RPMI7951 (cell line): ENCODE measurements around the gene PCBP3. TPM values are rescaled to one million over a fixed set of nuclear protein-coding genes. Genes with fewer than 3 reads are reported as not detected.
"Not testable (repeated sequence)": the region's sequence is repeated elsewhere in the genome, so short reads cannot be mapped to it uniquely, and the experiment has no call there.

ENCODE experiments used
- DNase-seq: peaks from one replicate; pipeline ENCODE4 v3.0.0-alpha.2; 2012; ENCODE audit warnings: low read depth
- total RNA-seq: library from RNA; depleted of rRNA; stranded (reverse); fragments of >200 nt; shearing (Covaris generic); gene quantifications from 2 replicates; pipeline ENCODE4 v1.2.3, GENCODE V29; 2014

PCBP3 gene
- total RNA-seq, 1 experiment from 2014 or later = 4.0 TPM

DNA sequence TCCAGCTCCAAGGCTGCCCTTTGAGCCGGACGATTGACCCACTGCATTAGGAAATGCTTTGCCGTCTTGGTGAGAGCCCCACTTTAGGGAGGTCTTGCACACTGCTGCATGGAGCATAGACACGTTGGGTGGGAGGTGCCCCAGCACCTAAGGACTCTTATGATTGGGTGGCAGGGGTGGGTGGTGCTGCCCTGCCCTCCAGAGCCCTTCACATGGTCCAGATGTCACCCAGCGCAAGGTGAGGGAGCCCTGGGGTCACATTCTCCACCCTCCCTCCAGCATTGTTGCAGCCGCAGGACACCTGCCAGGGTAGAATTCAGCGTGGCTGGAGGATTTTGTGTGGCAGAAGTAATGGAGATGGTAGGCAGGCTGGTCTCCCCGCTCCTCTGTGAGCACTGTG lies 200.7 kb downstream of the PCBP3 start:
- no peak for DNase-seq

DNA sequence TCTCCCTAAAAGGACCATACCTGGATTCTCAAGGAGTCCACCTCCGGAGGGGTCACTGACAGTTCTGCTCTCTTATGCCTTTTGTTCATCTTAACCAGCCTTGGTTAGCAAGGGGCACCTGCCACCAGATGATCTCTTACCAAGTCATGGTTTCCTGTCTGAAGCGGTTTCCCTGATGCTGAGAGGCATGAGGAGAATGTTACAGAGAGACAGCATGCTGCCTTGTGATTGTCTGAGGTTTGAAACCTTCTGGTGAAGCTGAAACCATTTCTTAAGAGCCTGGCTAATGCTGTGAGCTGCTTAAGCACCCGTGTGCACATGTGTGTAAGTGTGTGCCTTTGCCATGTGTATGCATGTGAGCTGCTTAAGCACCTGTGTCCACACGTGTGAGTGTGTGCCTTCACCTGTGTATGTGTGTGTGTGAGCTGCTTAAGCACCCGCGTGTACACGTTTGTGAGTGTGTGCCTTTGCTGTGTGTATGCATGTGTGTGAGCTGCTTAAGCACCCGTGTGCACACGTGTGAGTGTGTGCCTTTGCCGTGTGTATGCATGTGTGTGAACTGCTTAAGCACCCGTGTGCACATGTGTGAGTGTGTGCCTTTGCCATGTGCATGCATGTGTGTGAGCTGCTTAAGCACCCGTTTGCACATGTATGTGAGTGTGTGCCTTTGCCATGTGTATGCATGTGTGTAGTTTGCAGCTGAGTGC lies 201.7 kb downstream of the PCBP3 start:
- no peak for DNase-seq

DNA sequence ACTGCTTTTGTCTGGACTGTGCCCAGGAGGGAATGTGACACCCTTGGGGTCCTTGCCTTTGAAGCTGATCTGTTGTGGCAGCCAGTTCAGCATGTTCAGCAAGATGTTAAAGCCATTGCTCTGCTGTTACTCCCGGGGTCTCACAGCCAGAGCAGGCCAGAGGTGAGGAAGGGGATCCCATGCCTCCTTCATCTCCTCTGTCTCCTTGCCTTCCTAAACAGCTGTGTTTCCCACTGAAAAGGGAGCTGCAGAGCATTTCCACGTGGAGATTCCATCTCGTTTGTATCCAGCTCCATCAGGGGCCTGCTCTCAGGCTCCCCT lies 202.2 kb downstream of the PCBP3 start:
- no peak for DNase-seq

DNA sequence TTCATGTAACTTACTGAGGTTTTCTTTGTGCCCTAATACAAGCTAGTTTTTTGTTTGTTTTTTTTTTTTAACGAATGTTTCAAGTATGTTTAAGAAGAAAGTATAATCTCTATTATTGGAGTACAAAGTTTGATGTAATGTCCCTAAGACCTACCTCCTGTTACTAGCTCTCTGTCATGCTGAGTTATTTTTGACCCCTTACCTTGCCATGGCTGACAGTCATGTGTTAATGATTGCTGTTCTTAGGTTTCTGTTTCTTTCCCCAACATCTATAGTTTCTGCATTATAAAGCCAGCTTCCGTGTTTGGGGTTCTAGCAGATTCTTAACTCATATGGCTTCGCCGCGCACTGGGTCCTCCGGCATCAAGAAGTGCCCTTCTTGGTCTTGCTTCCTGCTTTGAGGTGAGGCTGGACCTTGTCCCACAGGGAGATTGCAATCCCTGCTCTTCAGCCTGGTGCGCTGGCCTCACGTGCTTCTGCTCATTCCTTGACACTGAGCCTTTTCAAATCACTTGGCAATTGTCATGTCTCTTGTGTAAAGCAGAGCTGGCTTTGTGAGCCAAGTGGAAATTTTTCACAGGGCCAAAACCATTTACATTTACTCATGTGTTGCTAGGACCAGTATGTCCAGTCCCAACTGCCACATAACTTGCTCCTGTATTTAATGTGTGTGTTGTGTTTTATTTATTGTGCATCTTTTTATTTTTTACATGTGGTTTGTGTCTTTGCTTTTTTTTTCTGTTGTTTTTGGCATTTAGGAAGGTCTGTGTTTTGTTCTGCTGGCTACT lies 203.0 kb downstream of the PCBP3 start:
- DNase-seq = no peak

DNA sequence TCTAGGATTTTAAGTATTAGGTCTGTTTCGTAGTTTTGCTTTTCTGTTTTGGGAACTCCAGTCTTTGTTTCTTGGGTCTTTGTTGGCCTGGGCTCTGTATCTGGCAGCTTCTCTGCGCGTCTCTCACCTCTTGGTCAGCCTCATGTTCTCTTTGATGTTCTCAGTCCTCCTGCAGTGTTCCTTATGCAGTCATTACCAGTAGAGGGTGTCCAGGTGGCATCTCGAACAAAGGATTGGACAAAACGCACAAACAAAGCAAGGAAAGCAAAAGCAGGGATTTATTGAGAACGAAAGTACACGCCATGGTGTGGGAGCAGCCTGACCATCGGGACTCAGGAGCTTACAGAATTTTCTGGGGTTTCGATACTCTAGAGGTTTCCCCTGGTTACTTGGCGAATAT lies 204.3 kb downstream of the PCBP3 start:
- DNase-seq = peak; percentile 30

DNA sequence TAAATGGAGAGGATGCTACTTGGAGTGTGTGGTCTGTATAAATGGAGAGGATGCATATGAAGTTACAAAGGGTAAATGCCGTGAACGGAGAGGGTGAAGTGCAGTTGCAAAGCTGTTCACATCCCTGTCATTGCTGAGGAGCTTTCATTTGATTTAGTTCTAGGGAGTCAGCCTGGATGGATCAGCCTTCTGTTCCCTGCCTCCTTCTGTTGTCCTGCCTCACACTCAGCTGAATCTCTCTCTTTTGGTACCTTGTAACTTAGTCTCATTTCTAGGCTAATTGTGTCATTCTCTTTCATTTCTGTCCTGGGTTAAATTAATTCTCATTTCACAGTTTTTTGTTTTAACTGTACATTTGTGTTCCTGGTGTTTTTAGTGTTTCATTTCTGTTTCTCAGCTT lies 204.8 kb downstream of the PCBP3 start:
- DNase-seq = no peak

DNA sequence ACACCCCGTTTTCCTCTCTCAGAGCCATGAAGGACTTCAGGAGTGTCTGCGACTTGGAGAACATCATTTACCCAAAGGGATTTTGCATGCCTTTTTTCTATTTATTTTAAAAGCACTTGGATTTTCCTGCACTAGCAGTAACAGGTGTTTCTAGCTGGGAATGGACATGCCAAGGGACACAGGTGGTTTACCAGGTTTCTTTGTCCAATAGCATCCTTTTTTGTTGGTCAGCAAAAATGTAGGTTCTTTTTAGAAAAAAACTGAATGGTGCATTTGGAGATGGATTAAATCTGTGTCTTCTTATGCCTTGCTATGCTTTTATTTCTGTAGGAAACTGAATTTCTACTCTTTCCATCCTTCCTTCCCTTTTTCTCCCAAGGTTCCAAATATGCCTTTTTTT lies 205.3 kb downstream of the PCBP3 start:
- no peak for DNase-seq

DNA sequence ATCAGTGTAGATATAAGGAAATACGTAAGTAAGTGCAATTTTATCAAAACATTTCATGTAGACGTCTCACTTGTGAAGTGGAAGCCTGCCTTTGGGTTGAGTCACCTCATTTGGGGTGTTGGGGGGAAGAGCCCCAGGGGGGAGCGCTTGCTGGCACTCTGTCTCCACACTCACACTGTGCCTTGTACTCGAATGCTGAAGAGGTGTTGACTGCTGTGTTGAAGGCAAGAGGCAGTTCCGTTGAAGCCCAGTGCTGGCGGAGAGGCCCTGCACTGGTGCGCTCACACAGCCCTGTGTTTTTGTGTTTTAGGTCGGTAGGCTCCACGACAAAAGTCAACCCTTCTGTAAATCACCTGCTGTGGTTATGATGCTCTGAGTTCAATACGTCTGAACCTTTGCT lies 206.1 kb downstream of the PCBP3 start:
- no peak for DNase-seq

DNA sequence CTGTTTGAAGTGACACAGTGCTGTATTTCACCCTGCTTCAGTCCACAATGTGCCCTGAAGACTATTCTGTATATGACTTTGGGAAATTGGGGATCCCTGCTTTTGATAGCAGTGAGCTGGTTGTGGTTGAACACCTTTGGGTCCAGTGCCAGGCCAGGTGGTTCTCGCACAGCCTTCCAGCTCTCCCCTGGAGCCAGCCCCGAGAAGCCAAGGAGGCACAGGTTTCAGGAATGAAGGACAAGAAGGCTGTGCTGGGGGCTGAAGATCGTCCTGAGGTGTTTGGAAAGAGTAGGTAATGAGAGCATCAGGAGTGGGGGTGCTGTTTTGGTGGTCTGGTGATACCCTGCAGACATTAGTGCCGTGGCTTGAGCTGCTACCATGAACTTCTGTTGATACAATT lies 206.7 kb downstream of the PCBP3 start:
- no peak for DNase-seq

DNA sequence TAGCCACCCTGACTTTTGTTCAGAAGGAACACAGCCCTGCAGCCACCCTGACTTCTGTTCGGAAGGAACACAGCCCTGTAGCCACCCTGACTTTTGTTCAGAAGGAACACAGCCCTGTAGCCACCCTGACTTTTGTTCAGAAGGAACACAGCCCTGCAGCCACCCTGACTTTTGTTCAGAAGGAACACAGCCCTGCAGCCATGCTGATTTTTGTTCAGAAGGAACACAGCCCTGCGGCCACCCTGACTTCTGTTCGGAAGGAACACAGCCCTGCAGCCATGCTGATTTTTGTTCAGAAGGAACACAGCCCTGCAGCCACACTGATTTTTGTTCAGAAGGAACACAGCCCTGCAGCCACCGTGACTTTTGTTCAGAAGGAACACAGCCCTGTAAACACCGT lies 208.9 kb downstream of the PCBP3 start:
- DNase-seq = not testable (repeated sequence)

DNA sequence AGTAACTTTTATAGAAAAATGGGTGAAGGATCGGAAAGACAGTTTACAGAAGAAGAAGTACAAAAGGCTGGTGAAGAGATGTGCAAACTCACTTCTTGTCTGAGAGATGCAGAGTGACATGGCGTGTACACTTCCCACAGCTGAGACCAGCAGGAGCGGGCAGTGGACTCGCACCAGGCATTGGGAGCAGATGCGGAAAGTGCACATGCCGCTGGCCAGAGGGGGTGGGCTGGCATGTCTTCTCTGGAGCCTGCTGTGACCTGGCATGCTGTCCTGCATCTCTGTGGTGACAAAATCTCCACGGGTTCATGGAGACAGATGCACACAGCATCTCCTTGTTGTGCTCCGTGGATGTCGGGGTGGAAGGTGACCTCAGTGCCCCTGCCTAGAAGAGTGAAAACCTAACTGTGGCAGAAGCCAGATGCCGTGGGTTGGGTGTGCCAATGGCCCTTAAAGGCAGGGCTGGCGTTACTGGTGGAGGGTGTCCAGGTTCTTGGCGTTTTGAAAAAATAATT lies 209.4 kb downstream of the PCBP3 start:
- no peak for DNase-seq

DNA sequence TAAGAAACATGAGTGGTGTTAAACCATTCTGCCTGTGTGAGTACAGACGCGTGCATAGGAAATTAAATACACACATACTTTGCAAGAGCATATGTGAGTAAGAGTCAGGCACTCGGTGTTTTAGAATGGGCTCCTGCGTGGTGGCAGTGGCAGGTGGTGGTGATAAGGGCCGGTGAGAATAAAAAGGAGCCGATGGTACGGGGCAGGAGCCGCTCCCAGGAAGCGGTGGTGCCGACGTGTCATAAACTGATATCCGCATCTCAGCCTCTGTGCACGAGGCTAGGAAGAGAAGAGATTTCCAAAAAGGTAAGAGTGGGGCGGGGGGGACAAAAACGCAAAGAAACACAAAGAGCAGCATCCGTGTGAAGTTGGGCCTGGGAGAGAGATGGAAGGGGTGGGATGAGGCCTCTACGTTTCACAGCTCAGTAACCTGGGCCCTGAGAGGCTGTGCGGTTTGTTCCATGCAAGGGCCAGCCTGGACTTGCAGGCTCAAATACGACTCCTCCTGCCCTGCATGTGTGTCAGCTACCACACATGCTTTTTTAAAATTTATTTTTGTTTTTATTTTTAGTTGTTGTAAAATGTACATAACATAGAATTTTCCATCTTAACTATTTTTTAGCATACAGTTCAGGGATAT lies 210.3 kb downstream of the PCBP3 start:
- no peak for DNase-seq

DNA sequence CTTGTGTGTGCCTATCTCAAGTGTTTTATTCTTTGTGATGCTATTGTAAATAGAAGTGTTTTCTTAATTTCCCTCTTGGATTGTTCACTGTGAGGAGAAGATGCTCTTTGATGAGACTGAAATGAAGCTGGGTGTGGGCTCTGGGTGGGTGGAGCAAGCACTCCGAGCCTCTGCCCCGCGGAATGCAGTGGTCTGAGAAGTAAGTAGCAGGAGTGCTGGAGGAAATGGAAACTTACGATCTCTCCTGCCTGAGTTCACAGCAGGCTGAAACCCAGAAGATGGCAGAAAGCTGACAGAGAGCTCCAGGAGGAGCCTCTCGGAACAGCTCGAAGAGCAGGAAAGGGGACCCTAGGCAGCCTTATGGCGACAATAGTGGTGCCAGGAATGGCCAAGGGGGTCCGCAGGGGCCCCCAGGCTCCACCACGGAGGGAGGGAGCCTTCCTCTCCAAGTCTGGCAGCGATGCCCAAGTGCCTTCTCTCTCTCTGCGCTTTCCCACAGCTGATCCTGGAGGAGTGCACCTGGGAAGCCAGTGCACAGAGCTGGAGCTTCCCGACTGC lies 211.2 kb downstream of the PCBP3 start:
- DNase-seq = no peak

DNA sequence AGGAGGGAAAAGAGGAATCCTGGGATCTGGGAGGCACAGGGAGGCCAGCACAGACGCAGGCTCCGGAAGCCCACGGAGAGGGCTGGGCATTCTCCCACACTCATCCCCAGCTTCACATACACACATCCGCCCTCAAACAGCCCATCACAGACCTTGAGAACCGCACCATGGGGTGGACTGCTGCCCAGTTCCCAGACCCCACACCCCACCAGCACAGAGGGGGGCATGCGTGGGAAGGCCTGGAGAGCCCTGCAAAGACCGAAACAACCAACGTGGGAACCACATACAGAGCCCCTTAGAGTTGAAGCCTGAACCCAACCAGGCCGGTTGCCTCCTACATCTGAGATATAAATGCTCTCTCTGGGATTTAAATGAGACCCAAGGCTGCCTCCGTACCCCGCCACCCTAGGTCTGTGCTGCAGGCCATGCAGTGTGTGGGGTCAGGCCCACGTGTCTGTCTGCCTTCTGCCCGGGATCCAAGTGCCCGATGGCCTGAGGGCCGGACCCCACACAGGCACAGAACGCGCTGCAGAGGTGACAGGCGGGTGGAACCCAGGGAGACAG lies 211.8 kb downstream of the PCBP3 start:
- no peak for DNase-seq

DNA sequence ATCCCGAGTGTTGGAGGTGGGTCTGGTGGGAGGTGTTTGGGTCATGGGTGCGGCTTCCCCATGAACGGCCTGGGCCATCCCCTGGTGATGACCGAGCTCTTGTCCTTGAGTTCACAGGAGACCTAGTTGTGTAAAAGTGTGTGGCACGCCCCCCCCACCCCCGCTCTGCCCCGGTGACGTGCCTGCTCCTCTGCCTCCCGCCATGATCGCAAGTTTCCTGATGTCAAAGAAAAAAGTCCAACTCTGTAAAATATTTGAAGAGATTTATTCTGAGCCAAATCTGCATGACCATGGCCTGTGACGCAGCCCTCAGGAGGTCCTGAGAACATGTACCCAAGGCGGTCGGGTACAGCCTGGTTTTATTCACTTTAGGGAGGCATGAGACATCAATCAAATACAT lies 212.9 kb downstream of the PCBP3 start:
- DNase-seq = no peak

DNA sequence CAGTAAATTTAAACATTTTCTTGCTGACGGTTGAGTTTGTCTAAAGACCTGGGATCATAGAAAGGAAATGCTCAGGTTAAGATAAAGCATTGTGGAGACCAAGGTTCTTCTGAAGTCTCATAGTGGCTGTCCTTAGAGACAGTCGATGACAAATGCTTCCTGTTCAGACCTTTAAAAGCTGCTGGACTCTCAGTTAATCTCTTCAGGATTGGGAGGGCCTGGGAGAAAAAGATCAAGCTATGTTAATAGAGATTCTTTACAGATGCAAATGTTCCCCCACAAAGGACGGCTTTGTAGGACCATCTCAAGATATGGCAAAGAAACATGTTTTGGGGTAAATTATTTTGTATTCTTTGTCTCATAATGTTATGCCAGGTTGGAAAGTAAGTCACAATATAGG lies 213.4 kb downstream of the PCBP3 start:
- no peak for DNase-seq

DNA sequence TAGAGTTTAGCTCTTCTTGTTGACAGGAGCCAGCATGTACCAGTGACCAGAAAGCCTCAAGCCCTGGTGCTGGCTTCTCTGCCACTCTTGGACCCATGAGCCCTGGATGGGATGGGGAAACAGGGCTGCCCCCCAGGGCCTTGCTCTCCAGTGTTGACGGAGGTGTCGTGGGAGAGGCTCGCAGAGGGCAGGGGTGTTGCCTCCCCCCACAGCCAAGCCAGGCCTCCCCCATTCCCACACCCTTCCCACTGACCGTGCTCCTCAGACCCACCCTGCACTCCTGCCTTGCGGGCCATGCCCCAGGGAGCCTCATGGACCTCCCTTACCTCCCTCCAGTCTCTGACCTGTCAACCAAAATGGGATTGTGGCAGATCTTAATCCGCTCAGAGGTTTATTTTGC lies 214.2 kb downstream of the PCBP3 start:
- DNase-seq = no peak

DNA sequence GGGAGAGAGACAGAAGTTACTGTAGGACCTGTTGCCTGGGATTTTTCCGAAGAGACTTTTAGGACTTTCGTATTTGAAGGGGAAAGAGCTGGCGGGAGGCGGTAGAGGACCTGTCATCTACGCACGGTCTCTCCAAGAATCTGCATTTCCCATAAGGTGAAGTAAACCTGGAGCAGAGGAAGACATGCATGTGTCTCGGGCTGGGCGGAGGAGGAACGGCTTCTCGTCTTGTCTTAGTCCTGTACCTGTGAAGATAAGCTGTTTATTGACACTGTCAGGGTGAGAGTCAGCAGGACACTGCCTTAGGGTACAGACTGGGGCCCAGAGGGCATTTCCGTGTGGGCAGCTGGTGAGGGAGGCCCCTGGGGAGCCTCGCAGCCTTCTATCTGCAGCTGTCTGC lies 214.7 kb downstream of the PCBP3 start:
- no peak for DNase-seq

DNA sequence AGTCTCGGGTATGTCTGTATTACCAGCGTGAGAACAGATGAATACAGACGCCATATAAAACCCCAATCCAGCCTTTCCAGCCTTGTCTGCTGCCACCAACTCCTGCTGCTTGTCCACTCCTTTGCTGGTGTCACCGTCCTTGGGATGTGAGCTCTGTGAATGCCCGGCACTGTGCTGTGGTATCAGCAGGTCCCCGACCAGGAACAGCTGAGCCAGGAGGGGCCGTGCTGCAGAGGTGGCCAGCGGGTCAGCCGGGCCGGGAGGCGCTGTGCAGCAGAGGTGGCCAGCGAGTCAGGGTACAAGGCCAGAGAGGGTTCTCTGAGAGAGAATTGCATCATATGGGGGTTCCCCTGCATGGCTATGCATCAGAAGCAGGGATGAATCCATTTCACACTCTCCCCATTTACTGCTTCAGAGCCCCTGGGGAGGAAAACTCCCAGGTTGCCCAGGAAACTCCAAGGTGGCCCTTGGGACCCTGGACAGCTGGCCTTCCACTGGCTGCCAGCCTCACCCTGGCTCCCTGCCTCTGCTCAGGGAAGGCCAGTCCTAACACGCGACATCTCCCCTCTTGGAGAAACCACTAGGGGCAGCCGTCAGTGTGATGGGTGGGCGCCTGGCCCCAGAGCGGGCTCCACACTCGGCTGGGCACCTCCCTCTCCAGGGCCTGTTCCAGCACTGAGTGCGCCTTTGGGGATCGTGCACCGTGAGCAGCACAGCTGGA lies 215.7 kb downstream of the PCBP3 start:
- no peak for DNase-seq

DNA sequence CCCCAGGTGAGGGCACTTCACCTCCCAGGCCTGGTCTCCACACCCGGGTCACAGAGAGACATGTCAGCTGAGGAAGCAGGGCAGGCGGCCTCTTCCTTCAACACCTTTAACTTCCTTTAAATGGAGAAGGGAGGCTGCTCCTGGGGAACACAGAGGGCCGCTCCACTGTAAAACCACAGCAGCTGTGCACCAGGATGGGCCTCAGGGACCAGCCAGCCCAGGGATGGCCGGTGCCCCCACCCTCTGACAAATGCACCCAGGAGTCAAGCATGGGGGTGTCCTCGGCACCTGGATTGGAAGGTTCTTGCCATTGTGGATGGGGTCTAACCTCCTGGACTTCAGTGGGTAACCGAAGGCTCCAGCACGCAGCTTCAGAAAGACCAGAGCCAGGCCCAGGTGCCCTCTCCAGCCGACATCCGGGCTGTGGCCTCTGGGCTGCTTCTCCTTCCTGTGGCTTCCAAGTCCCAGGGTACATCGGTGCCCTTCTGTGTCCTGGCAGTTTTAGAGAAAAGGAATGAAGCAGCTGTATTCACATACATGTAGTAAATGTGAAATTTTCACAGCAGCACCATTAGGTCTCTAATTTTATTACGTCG lies 216.3 kb downstream of the PCBP3 start:
- no peak for DNase-seq

DNA sequence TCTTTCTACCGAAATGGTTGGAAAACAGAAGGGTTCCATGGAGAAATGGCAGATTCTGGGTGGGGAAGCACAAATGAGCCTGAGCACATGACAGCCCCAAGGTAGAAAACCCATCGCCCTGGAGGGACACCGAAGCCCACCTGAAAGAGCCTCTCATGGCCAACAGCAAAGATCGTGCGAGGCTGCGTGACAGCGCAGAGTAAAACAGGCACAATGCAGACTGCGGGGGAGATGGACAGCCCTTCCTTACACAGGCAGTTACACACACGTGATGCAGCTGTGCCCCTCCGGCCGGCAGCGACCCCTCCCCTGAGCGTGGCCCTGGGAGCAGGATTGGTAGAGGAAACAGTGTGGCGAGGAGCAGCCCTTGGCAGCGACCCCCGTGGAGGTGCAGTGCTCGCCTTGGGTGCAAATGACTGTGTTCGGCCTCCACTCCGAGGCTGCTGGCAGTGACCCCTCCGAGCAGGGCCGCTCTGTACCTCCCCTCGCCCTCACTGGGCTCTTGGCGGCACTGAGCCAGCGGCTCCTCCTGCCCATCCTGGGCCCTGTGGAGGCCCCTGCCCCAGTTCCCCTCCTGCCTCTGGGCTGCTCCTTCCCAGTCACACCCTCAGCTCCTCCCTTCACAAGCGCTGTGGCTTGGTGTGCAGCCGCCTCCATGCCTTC lies 217.1 kb downstream of the PCBP3 start:
- no peak for DNase-seq
